Head of caudate nucleus (tissue), 42 donors: ENCODE measurements around the gene SEMA3F.
A peak's percentile ranks its signal among the peaks of the same experiment; 100 is the strongest.

Experiments used
- DNase-seq, 42 donors: peaks; one replicate each; pipeline versions ENCODE4 v3.0.0 to v3.0.0-alpha.2; 2020 to 2021; ENCODE audit warnings: mixed read lengths in 7 of 42
- intact Hi-C: fragments of 100-400 bp; cut with DNase I; formaldehyde crosslinking; loops from one replicate; pipeline ENCODE4 v1.15.0; 2022

Gene SEMA3F

GRCh38 chr3:50150863-50151686 lies 4.0 kb upstream of the SEMA3F start:
- DNase-seq, result no peak

GRCh38 chr3:50151728-50152127 lies 3.4 kb upstream of the SEMA3F start:
- DNase-seq, result no peak
- intact Hi-C loops, result no loop called here

More at GRCh38 chr3:50150863-50151686, 4.0 kb upstream of the SEMA3F start:
- intact Hi-C loops, result no loop called here

- intact Hi-C loops, result no loop called here
- no peak for DNase-seq
Observed at GRCh38 chr3:50153782-50154475, 1.2 kb upstream of the SEMA3F start.

- no peak for DNase-seq
- intact Hi-C loops, result no loop called here
Observed at GRCh38 chr3:50154476-50154839, 666 bp upstream of the SEMA3F start.

- intact Hi-C loops, result no loop called here
- DNase-seq, result no peak
Observed at GRCh38 chr3:50155491-50155878, 361 bp downstream of the SEMA3F start.

- no peak for DNase-seq
- intact Hi-C loops, result no loop called here
Observed at GRCh38 chr3:50155891-50156290, 767 bp downstream of the SEMA3F start.

GRCh38 chr3:50156549-50157493 lies 1.7 kb downstream of the SEMA3F start:
- intact Hi-C loops, result no loop called here
- DNase-seq, result peak in 10 of 42 donors; percentile 14 to 54 (median 23)

- no peak for DNase-seq
- intact Hi-C loops, result no loop called here
Observed at GRCh38 chr3:50157827-50158529, 2.9 kb downstream of the SEMA3F start.

- DNase-seq, result no peak
- intact Hi-C loops, result no loop called here
Observed at GRCh38 chr3:50158530-50159146, 3.5 kb downstream of the SEMA3F start.

- intact Hi-C loops, result no loop called here
- DNase-seq, result no peak
Observed at GRCh38 chr3:50160561-50160983, 5.4 kb downstream of the SEMA3F start.

GRCh38 chr3:50161320-50161719 lies 6.2 kb downstream of the SEMA3F start:
- intact Hi-C loops, result no loop called here
- DNase-seq, result no peak

- intact Hi-C loops, result no loop called here
- no peak for DNase-seq
Observed at GRCh38 chr3:50162034-50162883, 7.1 kb downstream of the SEMA3F start.

- DNase-seq, result peak in 30 of 42 donors; percentile 10 to 74 (median 42)
- intact Hi-C loops, result no loop called here
Observed at GRCh38 chr3:50163572-50164455, 8.7 kb downstream of the SEMA3F start.

GRCh38 chr3:50164481-50164880 lies 9.4 kb downstream of the SEMA3F start:
- intact Hi-C loops, result no loop called here
- DNase-seq, result no peak

GRCh38 chr3:50164984-50165909 lies 10.1 kb downstream of the SEMA3F start:
- intact Hi-C loops, result no loop called here
- DNase-seq, result peak in 33 of 42 donors; percentile 12 to 74 (median 46)
